Calu3 (cell line): ENCODE measurements around the gene NDUFA13. TPM values are rescaled to one million over a fixed set of nuclear protein-coding genes. Genes with fewer than 3 reads are reported as not detected.
A peak's percentile ranks its signal among the peaks of the same experiment; 100 is the strongest.
"Not testable (repeated sequence)": the region's sequence is repeated elsewhere in the genome, so short reads cannot be mapped to it uniquely, and the experiment has no call there.

Source experiments
- Bru-seq: library from RNA; stranded (reverse); fragments of 400-500 nt; gene quantifications from one replicate; lab custom pipeline; 2021; lab: Mats Ljungman, UMichigan
- BruChase-seq, 2 experiments: library from RNA; stranded (reverse); fragments of 400-500 nt; gene quantifications; one replicate each; lab custom pipeline; 2021; lab: Mats Ljungman, UMichigan
- BruUV-seq: library from RNA; stranded (reverse); fragments of 400-500 nt; replicated peaks from 2 replicates; lab custom pipeline; 2021; lab: Mats Ljungman, UMichigan
- CTCF ChIA-PET: fragments of 300-600 bp; sonication (Branson Sonifier 250); formaldehyde crosslinking; loops from one replicate; lab custom pipeline; 2022; ENCODE audit warnings: antibody characterized with exemption; lab: Charles Lee
- DNase-seq: peaks from one replicate; pipeline ENCODE4 v3.0.0; 2022
- H3K27ac Mint-ChIP-seq: one replicate; pipeline ENCODE4 v1.8.0; 2022; ENCODE audit warnings: mixed read lengths; ENCODE audit not compliant: unreplicated experiment
- H3K27me3 Mint-ChIP-seq: one replicate; pipeline ENCODE4 v1.8.0; 2022; ENCODE audit warnings: mixed read lengths; ENCODE audit not compliant: unreplicated experiment
- H3K36me3 Mint-ChIP-seq: one replicate; pipeline ENCODE4 v1.8.0; 2022; ENCODE audit warnings: mild to moderate bottlenecking, moderate library complexity, mixed read lengths; ENCODE audit not compliant: insufficient read depth, unreplicated experiment
- H3K4me1 Mint-ChIP-seq: one replicate; pipeline ENCODE4 v1.8.0; 2022; ENCODE audit warnings: mild to moderate bottlenecking, low read depth, mixed read lengths; ENCODE audit not compliant: unreplicated experiment
- H3K4me3 Mint-ChIP-seq: one replicate; pipeline ENCODE4 v1.8.0; 2022; ENCODE audit warnings: mild to moderate bottlenecking, low read depth, moderate library complexity, mixed read lengths; ENCODE audit not compliant: unreplicated experiment
- H3K9me3 Mint-ChIP-seq: one replicate; pipeline ENCODE4 v1.8.0; 2022; ENCODE audit warnings: low read depth, mixed read lengths; ENCODE audit not compliant: unreplicated experiment
- CTCF ChIP-seq: fragments of 200-600 bp; IDR thresholded peaks from one replicate; pipeline ENCODE4 v1.8.0; 2022; ENCODE audit warnings: antibody characterized with exemption; ENCODE audit not compliant: unreplicated experiment
- intact Hi-C: fragments of 100-400 bp; cut with micrococcal nuclease; formaldehyde crosslinking; loops from one replicate; pipeline ENCODE4 v1.10.0; 2022; ENCODE audit not compliant: unreplicated experiment
- long read RNA-seq: library from polyadenylated mRNA; stranded (forward); transcript quantifications from one replicate; pipeline ENCODE4 v2.0.0, GENCODE V29; 2022
- total RNA-seq: library from RNA; stranded (reverse); gene quantifications from 2 replicates; pipeline ENCODE4 v1.2.3, GENCODE V29; 2022

NDUFA13 gene
- total RNA-seq (191 and 193 TPM in 2 replicates), Bru-seq, nascent RNA (percentile 80 among the genes with signal in this experiment), BruChase-seq, experiment 1, labeled RNA remaining after a 6-hour chase (percentile 94 among the genes with signal in this experiment), BruChase-seq, experiment 2, labeled RNA remaining after a 2-hour chase (percentile 85 among the genes with signal in this experiment)
- long read RNA-seq, transcript NDUFA13-204 (5 exons, 991 nt) = major isoform, 486 of 491 reads
- long read RNA-seq, partial matches to known transcripts = 4 of 491 reads
- long read RNA-seq, other reads (novel, unspliced or antisense) = 0 of 491 reads

DNA sequence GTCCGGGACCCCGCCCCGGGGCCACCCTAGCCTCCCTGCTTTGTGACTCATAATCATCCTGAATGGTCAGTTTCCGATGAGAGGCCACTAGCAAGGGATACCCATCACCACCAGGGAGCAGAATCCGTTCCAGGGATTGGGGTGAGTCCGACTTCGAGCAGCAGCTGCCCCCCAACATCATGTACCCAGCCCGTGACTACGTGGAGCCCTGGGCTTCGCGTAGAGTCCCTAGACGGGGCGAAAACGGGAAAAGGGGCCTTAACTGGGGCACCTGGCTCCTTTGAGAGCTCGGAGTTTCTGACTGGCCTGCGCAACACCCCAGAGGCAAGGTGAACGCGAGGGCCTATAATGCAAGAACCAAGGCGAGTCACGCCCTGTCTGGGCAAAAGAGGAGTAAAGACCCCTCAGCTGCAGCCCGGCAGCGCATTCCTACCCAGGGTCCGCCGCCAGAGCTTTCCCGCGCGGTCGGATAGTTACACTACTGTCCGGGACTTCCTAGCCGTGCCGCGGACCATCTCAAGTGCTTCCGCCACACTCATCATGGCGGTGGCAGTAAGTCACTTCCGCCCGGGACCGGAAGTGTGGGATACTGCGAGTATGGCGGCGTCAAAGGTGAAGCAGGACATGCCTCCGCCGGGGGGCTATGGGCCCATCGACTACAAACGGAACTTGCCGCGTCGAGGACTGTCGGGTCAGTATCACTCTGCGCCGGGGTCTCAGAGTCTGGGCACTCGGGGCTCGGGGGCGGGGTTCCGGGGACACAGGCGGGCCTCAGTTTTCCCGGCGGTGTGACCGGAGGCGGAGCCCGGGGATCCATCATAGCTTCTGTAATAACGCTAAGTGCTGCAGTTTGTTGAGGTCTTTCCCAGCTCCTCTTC lies at the start of gene NDUFA13:
NDUFA13 (plus strand) TSS at position 584 of the 878 bp plus-strand sequence; CDS start at position 598, 14 bp downstream.
- no peak for TF ChIP-seq CTCF
- CTCF ChIA-PET = no interaction called here
- TSS peak; percentile 83 for BruUV-seq
- no peaks in the 10 kb centered on the region for H3K27me3 Mint-ChIP-seq
- peak within 1 kb of the TSS; percentile 61 for H3K27ac Mint-ChIP-seq
- H3K4me1 Mint-ChIP-seq = no peaks in the 10 kb centered on the region
- intact Hi-C loops = no loop called here
- peak within 1 kb of the TSS; percentile 79 for H3K4me3 Mint-ChIP-seq
- DNase-seq = peak; percentile 86
- peaks cover 28% of the 10 kb centered on the region for H3K36me3 Mint-ChIP-seq
- H3K9me3 Mint-ChIP-seq = no peaks in the 10 kb centered on the region

DNA sequence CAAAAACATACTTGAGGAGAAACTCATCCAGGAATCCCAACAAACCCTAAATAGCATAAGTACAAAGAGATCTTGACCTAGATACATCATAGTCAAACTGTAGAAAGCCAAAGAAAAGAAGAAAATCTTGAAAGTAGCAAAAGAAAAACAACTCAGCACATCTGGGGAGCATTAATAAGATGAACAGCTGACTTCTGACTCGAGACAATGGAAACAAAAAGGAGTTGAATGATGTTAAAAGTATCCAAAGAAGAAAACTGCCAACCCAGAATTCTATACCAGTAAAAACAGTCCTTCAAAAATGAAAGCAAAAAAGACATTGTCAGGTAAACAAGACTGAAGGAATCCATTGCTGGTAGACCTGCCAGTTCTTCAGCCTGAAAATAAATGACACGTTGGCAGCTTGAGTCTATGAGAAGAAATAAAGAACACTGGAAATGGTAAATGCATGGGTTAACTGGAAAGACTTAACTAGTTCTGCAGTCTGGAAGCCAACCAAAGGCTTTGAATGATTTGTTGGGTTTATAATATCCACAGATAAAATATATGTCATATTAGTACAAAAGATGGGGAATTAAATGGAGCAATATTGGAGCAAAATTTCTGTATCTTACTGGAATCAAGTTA lies 47.5 kb upstream of the NDUFA13 start:
- Mint-ChIP-seq H3K9me3 (peaks cover 6% of the 10 kb centered on the region), H3K27me3 (no peaks in the 10 kb centered on the region), H3K4me3 (no peak overlapping the region), H3K36me3 (peaks cover 36% of the 10 kb centered on the region), H3K4me1 (no peaks in the 10 kb centered on the region), H3K27ac (no peak overlapping the region)
- CTCF ChIA-PET = no interaction called here
- DNase-seq = no peak
- no TSS peak for BruUV-seq
- TF ChIP-seq CTCF = no peak
- intact Hi-C loops = no loop called here

GRCh38 chr19:19470579-19470978 lies 45.4 kb upstream of the NDUFA13 start:
- peaks cover 4% of the 10 kb centered on the region for H3K9me3 Mint-ChIP-seq
- H3K4me1 Mint-ChIP-seq = no peaks in the 10 kb centered on the region
- no peak for DNase-seq
- intact Hi-C loops = no loop called here
- CTCF ChIA-PET = no interaction called here
- BruUV-seq = no TSS peak
- peaks cover 28% of the 10 kb centered on the region for H3K36me3 Mint-ChIP-seq
- H3K4me3 Mint-ChIP-seq = no peak overlapping the region
- no peak overlapping the region for H3K27ac Mint-ChIP-seq
- no peak for TF ChIP-seq CTCF
- H3K27me3 Mint-ChIP-seq = no peaks in the 10 kb centered on the region

- Mint-ChIP-seq H3K27me3 (no peaks in the 10 kb centered on the region), H3K9me3 (no peaks in the 10 kb centered on the region), H3K4me1 (no peaks in the 10 kb centered on the region), H3K27ac (no peak overlapping the region), H3K4me3 (no peak overlapping the region), H3K36me3 (peaks cover 26% of the 10 kb centered on the region)
- no TSS peak for BruUV-seq
- intact Hi-C loops = no loop called here
- no peak for TF ChIP-seq CTCF
- DNase-seq = no peak
- CTCF ChIA-PET = no interaction called here
Observed at GRCh38 chr19:19471682-19472081, 44.3 kb upstream of the NDUFA13 start.

- H3K9me3 Mint-ChIP-seq, H3K4me1 Mint-ChIP-seq, BruUV-seq, CTCF ChIA-PET, H3K27me3 Mint-ChIP-seq, H3K4me3 Mint-ChIP-seq, intact Hi-C loops, H3K27ac Mint-ChIP-seq, DNase-seq: not testable (repeated sequence)
- H3K36me3 Mint-ChIP-seq = peaks cover 25% of the 10 kb centered on the region
Observed at GRCh38 chr19:19472106-19472505, 43.9 kb upstream of the NDUFA13 start.
